HFF-Myc (cell line): ENCODE measurements around the gene PREX1.

ENCODE experiments used
- DNase-seq: peaks from one replicate; pipeline ENCODE4 v3.0.0-alpha.2; 2011; ENCODE audit warnings: low read depth; ENCODE audit errors: extremely low read depth
- H3K4me3 ChIP-seq: replicated peaks from 2 replicates; pipeline ENCODE4 v1.5.1; 2011; ENCODE audit warnings: low read depth, mild to moderate bottlenecking, control low read depth, low read length
- TF ChIP-seq, protein P1 (sequence below): IDR thresholded peaks from 2 replicates; pipeline ENCODE4 v1.5.1; 2012; ENCODE audit warnings: mild to moderate bottlenecking, low read depth, low read length, control low read depth; ENCODE audit errors: missing control alignments

Gene PREX1

DNA sequence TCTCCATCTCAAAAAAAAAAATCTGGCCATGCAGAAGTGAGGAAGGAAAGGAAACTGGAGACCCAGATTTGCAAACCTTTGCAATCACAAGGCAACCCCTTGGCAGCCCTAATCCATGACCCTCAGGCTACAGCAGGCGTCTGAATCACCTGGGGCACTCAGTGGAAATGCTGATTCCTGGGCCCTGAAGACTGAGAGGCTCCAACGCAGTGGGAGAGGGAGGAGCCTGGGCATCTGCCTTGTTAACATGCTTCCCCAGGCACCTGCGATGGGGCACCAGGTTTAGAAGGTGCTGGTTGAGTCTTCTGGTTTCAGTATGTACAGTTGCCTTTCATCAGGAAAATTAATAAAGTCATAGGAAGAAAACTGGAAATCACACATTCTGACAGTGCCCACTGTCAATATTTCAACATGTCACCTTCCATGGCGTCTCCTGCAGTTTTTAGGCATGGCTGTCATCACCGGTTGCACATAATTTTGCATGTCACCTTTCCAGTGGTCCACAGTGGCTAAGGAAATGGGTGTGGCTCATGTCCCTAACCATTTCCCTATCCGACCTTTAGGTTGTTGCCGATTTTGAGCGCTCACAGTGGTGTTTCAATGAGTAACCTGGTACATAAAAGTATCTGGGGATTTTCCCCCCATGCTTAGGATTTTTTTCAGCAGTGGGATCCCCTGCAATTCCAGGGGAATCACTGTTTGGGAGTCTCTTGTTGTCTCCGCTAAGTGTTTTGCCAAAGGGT lies 56.9 kb downstream of the PREX1 start:
- no peak overlapping the region for H3K4me3 ChIP-seq
- no peak for DNase-seq
- TF ChIP-seq, protein P1, sequence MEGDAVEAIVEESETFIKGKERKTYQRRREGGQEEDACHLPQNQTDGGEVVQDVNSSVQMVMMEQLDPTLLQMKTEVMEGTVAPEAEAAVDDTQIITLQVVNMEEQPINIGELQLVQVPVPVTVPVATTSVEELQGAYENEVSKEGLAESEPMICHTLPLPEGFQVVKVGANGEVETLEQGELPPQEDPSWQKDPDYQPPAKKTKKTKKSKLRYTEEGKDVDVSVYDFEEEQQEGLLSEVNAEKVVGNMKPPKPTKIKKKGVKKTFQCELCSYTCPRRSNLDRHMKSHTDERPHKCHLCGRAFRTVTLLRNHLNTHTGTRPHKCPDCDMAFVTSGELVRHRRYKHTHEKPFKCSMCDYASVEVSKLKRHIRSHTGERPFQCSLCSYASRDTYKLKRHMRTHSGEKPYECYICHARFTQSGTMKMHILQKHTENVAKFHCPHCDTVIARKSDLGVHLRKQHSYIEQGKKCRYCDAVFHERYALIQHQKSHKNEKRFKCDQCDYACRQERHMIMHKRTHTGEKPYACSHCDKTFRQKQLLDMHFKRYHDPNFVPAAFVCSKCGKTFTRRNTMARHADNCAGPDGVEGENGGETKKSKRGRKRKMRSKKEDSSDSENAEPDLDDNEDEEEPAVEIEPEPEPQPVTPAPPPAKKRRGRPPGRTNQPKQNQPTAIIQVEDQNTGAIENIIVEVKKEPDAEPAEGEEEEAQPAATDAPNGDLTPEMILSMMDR: no peak

DNA sequence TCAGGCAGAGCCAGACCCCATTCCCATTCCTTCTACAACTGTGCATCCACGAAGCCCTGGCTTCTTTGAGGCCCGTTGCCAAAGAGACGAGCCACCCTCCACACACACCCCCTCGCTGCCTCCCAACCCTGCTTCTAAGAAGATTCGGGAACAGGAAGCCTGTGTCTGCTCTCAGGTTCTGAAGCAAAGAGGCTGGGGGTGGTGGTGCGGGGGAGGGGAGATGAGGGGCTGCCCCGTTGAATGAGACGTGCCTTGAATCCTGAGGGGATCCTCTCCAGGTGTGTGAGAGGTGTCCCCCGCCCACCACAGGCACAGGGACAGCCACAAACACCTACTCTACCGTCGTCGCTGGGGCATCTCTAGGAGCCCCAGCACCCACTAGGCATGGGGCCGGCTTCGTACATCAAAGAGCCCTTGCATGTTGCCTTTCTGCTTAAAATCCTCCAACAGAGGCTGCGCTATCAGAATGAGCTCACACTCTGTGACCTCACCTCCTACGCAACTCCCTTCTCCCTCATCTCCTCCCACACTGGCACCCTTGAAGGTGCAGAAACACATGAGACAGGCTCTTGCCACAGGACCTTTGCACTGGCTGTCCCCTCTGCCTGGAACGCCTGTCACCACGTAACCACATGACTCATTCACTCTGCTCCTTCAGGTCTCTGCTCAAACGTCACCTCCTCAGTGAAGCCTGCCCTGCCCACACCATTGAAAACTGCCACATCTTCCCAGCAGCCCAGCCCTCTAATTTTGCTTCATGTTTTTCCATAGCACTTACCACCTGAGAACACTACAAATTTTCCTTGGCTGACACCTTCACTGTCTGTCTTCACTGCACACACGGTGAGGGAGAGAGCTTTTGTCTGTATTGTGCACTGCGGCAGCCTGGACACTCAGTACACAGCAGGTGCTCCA lies 58.5 kb downstream of the PREX1 start:
- DNase-seq: no peak
- no peak overlapping the region for H3K4me3 ChIP-seq
- TF ChIP-seq, protein P1: no peak

DNA sequence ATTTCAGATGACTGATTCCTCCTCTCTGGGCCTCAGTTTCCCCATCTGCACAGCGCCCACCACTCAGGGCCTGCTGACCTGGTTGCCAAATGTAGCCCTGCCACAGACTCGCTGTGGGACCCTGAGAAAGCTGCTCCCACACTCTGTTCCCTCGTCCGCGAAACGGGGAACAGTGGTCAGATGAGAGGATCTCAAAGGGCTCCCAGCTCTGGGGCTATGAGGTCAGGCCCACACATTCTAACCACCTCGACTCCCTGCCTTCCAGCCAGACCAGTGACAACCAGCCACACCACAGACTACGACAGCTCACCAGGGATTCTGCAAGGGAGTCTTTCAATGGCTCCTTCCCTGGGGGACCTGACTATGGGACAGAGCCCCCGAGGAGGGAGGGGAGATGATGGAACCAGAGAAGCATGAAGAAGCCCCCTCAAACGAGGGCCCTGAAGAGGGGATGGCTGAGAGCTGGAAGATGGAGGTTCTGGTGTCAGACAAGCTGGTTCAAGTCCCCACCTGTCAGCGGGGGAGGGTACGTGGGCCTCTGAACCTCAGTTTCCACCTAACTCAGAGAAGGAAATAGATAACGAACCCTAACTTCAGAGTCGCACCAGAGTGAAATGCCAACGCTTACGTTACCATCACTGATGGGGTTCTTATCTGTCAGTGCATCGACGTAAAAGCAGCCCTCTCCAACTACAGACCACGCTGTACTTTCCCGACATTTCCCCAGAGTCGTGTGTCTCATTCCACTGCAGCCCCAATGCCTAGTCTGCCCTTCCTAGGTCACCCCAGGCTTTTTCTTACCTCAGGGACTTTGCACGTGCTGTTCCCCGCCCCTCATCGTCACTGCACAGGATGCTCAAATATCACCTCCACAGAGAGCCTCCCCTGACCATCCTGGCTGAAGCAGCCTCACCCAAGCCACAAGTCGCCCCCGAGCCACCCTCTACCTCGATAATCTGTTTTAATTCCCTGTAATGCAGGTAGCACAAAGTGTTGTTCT lies 60.5 kb downstream of the PREX1 start:
- no peak overlapping the region for H3K4me3 ChIP-seq
- DNase-seq: no peak
- TF ChIP-seq, protein P1: no peak

GRCh38 chr20:48766205-48766604 lies 61.6 kb downstream of the PREX1 start:
- TF ChIP-seq, protein P1: no peak
- no peak overlapping the region for H3K4me3 ChIP-seq
- no peak for DNase-seq

DNA sequence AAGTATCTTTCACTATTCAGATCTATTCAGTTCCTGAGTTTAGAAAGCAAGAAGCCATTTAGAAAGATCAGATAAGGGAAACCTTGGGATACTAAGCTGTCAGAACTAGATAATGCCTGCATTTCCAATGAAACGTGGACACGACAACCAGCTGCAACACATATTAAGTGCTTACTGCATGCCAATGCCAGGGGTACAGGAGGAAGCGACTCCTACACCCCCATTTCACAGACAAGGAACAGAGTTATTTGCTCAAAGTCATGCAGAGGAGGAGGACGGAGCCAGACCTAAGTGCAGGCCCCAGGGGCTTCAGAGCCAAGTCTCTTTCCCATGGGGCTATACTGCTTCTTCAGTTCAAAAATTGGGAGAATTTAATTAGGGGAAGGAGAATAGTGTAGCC lies 62.4 kb downstream of the PREX1 start:
- DNase-seq: no peak
- TF ChIP-seq, protein P1: no peak
- no peak overlapping the region for H3K4me3 ChIP-seq
